BE2C (cell line): ENCODE results near the gene EXOSC5.

Source experiments
- DNase-seq: peaks from one replicate; pipeline ENCODE4 v3.0.0-alpha.2; 2020
- H3K27me3 ChIP-seq: fragments of 250-450 bp; sonication (Bioruptor Pico); 2 replicates; pipeline ENCODE4 v1.5.1; 2020; ENCODE audit warnings: mild to moderate bottlenecking
- H3K36me3 ChIP-seq: fragments of 250-450 bp; sonication (Bioruptor Pico); 2 replicates; pipeline ENCODE4 v1.5.1; 2020; ENCODE audit warnings: mild to moderate bottlenecking
- H3K4me1 ChIP-seq: fragments of 250-450 bp; sonication (Bioruptor Pico); 2 replicates; pipeline ENCODE4 v1.5.1; 2020
- H3K4me3 ChIP-seq: 2 replicates; pipeline ENCODE4 v1.5.1; 2011; ENCODE audit warnings: low read depth, low read length
- H3K9me3 ChIP-seq: fragments of 250-450 bp; sonication (Bioruptor Pico); 2 replicates; pipeline ENCODE4 v1.5.1; 2020
- TF ChIP-seq, protein P1 (sequence below): IDR thresholded peaks from 2 replicates; pipeline ENCODE4 v1.5.1; 2012; ENCODE audit warnings: mild to moderate bottlenecking, low read depth, low read length

Gene EXOSC5

DNA sequence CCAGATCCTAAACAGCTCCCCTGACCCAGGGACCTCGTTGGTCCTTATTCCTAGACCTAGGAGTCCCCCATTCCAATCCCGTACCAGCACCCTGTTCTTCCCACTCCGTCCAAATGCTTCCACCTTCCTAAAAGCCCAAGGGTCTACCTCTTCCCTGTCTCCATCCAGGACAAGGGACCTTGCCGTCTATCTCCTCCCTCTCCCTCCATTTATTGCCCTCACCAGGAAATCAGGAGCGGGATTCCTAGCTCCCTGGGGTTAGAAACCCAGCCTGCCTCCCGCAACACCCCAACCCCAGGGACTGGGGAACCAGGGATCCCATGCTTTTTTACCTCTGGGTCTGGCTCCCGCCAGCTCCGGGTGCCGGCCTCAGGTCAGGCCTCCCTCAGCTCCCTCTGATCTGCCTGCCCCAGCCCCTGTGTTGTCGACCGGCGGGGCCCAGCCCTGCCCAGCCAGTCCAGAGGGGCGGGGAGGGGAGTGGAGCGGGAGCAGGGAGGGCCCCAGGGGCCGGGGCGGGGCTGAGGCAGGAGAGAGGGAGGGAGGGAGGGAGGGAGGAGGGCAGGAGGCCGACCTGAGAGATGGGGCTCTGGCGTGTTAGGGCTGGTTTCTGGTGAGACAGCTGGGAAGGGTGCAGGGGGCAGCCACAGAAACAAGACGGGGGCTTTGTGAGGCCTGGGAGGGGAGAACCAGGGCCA lies 29.9 kb upstream of the EXOSC5 start, which contains the start of gene B3GNT8:
Gene B3GNT8, minus strand, starts transcription at position 423 of the 695 bp plus-strand sequence. CDS start 596 bp downstream, outside the sequence.
- peaks cover 24% of the 10 kb centered on the region for H3K36me3 ChIP-seq
- H3K9me3 ChIP-seq = no peaks in the 10 kb centered on the region
- DNase-seq = peak; percentile 94
- H3K4me3 ChIP-seq = peak within 1 kb of the TSS; percentile 61
- TF ChIP-seq, protein P1, sequence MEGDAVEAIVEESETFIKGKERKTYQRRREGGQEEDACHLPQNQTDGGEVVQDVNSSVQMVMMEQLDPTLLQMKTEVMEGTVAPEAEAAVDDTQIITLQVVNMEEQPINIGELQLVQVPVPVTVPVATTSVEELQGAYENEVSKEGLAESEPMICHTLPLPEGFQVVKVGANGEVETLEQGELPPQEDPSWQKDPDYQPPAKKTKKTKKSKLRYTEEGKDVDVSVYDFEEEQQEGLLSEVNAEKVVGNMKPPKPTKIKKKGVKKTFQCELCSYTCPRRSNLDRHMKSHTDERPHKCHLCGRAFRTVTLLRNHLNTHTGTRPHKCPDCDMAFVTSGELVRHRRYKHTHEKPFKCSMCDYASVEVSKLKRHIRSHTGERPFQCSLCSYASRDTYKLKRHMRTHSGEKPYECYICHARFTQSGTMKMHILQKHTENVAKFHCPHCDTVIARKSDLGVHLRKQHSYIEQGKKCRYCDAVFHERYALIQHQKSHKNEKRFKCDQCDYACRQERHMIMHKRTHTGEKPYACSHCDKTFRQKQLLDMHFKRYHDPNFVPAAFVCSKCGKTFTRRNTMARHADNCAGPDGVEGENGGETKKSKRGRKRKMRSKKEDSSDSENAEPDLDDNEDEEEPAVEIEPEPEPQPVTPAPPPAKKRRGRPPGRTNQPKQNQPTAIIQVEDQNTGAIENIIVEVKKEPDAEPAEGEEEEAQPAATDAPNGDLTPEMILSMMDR = no peak
- H3K27me3 ChIP-seq = no peaks in the 10 kb centered on the region
- peaks cover 6% of the 10 kb centered on the region; the same call in 1 of the 2 replicates for H3K4me1 ChIP-seq

DNA sequence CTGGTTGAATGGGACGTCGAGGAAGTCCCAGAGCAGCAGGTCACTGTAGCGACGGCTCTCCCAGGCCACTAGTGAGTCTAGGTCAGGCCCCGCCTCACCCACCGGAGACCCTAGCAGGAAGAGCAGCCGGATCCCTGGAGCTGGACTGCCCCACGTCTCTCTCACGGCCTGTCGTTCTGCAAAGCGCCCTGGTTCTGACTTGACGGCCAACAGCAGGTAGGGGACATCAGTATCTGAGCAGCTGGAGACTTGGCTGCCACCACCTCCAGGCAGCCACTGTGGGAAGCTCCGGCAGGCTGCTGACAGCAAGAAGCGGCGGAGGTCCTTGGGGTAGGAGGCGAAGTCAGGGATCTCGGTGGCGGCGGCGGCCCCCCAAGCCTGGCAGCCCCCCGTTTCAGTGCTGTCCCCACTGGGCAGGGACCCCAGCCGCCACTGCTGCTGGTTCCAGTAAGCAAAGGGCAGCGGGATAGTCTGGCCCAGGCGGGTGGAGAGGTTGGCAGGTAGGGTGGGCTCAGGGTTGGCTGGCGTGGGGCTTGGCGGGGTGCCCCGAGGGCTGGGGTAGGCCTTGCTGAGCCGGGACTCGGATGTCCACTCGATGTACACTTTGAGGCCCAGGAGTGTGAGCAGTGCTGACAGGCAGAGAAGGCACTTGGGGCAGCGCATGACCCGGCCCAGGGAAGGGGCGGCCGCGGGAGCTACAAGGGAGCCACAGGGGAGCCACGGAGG lies 29.1 kb upstream of the EXOSC5 start:
- peaks cover 6% of the 10 kb centered on the region; the same call in 1 of the 2 replicates for H3K4me1 ChIP-seq
- TF ChIP-seq, protein P1 = no peak
- no peak overlapping the region for H3K4me3 ChIP-seq
- H3K9me3 ChIP-seq = no peaks in the 10 kb centered on the region
- no peak for DNase-seq
- H3K36me3 ChIP-seq = peaks cover 16% of the 10 kb centered on the region
- no peaks in the 10 kb centered on the region for H3K27me3 ChIP-seq

DNA sequence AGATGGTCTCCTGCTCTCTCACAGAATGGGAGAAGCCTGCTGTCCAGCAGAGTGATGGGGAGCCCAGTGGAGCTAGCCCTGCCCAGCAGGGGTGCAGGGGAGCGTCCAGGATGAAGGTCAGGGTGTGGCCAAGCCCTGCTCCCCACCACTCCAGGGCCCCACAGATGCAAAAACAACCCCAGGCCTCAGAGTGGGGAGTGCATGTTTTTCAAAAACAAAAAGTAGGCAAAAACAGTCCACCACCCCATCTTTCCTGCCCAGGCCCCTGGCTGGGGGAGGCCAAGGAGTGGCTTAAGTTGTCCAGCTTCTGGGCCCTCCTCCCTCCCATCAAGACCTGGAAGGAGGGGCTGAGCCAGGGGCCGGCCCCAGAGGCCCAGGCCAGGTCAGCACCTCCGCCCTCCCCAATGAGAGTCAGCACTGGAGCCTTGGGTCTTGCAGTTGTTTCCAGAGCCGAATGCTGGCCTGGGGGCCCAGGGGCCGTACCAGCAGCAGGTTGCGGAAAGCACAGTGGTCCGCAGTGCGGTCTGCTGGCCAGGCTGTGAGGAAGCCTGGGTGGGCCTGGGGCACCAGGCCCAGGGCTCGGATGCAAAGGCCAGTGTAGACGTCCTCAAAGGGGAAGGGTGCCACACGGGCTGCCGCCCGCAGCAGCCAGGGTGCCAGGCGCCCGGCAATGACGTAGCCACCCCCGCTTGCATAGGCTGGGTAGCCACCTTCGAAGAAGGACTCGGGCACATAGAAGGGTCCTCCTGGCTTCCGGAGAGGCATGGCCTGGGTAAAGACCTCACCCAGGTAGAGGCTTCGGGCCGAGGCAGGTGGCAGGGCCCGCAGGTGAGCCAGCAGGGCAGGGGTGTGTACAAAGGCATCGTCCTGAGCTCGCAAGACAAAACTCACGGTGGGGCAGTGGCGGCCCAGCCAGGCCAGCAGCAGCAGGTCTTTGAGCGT lies 28.3 kb upstream of the EXOSC5 start:
- Histone ChIP-seq H3K36me3 (peaks cover 15% of the 10 kb centered on the region), H3K4me3 (no peak overlapping the region), H3K4me1 (peaks cover 6% of the 10 kb centered on the region; the same call in 1 of the 2 replicates), H3K9me3 (no peaks in the 10 kb centered on the region), H3K27me3 (no peaks in the 10 kb centered on the region)
- TF ChIP-seq, protein P1 = no peak
- DNase-seq = no peak

DNA sequence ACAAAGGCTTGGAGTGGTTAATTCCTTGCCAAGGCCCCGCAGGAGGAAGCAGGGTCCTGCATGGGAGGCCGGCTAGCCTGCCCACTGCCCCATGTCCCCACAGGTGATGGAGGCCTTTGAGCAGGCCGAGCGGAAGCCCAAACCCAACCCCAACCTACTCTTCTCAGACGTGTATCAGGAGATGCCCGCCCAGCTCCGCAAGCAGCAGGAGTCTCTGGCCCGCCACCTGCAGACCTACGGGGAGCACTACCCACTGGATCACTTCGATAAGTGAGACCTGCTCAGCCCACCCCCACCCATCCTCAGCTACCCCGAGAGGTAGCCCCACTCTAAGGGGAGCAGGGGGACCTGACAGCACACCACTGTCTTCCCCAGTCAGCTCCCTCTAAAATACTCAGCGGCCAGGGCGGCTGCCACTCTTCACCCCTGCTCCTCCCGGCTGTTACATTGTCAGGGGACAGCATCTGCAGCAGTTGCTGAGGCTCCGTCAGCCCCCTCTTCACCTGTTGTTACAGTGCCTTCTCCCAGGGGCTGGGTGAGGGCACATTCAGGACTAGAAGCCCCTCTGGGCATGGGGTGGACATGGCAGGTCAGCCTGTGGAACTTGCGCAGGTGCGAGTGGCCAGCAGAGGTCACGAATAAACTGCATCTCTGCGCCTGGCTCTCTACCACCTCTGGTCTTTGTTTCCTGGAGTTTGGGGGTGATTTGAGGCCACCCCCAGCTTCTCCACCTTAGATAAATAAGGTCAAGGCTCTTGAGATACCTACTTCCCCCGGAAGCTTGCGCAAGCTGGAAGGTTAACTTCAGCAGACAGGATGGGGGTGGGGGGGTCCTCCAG lies 27.4 kb upstream of the EXOSC5 start:
- Histone ChIP-seq H3K9me3 (no peaks in the 10 kb centered on the region), H3K4me1 (peaks cover 6% of the 10 kb centered on the region; the same call in 1 of the 2 replicates), H3K36me3 (peaks cover 22% of the 10 kb centered on the region), H3K27me3 (no peaks in the 10 kb centered on the region), H3K4me3 (no peak overlapping the region)
- no peak for DNase-seq
- TF ChIP-seq, protein P1 = no peak

DNA sequence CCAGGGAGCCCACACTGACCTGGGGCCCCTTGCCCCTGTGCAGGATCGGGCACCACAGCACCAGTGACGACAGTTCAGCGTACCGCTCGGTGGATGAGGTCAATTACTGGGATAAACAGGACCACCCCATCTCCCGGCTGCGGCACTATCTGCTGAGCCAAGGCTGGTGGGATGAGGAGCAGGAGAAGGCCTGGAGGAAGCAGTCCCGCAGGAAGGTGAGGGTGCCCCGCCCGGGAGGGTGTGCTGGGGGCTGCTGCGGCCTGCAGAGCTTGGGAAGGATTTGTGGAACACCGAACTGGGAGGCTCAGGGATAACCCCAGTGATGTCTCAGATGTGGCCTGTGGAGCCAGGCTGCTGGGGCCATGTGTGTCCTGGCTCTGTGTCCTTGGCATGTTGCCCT lies 25.8 kb upstream of the EXOSC5 start:
- peaks cover 6% of the 10 kb centered on the region; the same call in 1 of the 2 replicates for H3K4me1 ChIP-seq
- H3K27me3 ChIP-seq = no peaks in the 10 kb centered on the region
- no peaks in the 10 kb centered on the region for H3K9me3 ChIP-seq
- TF ChIP-seq, protein P1 = no peak
- H3K4me3 ChIP-seq = no peak overlapping the region
- DNase-seq = no peak
- peaks cover 29% of the 10 kb centered on the region for H3K36me3 ChIP-seq
